DMS 273 (cell line): ENCODE measurements around the gene CCNE1.
"Not testable (repeated sequence)": the region's sequence is repeated elsewhere in the genome, so short reads cannot be mapped to it uniquely, and the experiment has no call there.

Source experiments
- DNase-seq: peaks from one replicate; lab custom pipeline; 2025; ENCODE audit not compliant: unreplicated experiment; lab: John Stamatoyannopoulos, UW

CCNE1 gene

DNA sequence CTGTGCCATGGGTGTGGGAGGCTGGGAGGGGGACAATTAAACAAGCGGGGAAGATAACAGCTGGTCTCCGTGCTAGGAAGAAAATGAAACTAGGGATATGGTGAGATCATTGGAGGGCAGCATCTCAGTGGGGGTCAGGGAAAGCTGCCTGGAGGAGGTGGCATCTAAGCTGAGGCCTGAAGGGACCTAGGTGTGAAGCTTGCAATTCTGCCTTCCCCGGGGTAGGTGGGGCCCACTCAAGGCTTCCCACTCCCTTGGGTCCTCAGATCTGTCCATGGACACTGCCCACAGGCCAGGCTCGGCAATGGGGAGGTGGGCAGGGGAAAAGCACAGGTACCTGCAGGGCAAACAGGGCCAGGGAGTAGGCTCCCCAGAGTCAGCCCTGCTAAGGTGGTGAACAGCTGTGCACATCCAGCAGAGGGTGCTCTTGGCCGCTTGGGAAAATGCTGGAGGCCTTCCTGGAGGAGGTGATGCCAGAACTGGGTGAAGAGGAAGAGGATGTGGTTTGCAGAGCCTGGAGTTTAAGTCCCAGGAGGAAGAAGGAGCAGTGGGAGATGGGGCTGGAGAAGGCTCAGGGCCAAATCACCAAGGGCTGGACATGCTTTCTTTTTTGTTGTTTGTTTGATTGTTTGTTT, 25.7 kb upstream of the CCNE1 start:
- peak; percentile 62 for DNase-seq

DNA sequence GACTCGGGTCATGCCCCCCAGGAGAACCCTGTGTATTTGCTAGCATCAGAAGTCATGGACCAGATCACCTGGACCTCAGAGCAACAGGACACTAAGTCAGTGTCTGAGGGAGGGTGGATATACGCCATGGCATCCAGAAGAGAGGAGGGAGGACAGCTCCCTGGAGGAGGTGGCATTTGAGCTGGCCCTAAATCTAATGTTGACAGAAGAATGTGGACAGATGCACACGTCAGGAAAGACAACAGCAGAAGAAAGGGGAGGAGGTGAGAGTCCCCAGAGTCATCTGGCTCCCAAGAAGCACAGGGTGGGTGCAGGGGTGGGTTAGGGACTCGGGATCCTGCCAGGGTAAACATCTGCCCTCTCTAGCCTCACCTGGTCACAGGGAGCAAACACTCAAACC, 24.5 kb upstream of the CCNE1 start:
- peak; percentile 38 for DNase-seq

DNA sequence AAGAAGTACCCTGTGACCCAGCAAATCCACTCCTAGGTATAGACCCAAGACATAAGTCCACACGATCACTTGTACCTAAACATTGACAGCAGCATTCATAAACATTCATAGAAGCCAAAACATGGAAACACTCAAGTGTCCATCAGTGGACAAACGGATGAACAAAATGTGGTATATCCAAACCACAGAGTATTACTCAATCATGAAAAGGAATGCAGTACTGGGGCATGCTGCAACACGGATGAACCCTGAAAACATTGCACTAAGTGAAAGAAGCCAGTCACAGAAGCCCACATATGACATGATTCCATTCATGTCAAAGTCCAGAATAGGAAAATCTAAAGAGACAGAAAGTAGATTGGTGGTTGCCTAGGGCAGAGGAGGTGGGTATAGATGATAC, 22.8 kb upstream of the CCNE1 start:
- no peak for DNase-seq

DNA sequence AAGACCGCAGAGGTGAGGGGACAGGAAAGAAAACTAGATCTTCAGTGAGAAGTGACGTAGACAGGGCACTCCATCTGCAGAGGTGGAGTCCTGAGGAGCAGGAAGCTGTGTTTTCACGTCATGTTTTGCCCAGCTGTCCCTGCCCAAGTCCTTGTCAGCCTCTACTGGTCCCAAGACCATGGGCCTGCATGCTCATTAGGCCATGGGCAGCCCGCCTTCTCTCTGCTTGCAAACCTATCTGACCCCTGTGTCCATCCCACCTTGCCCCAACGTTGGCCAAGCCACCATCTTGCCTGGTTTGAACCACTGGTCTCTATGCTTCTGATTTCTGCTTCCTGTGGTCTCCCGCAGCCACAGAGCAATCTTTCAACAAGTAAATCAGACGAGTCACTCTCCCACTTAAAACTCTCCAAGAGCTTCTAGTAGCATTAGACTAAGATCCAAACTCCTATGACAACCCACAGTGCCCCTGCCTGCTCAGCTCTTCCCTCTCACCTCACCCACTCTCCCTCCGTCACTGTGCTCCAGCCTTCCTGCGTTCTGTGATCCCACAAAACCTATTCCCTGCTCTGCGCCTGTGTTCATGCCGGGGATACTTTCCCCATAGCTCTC, 18.6 kb upstream of the CCNE1 start:
- DNase-seq: no peak

- DNase-seq: not testable (repeated sequence)
These were observed 17.3 kb upstream of the CCNE1 start for GRCh38 chr19:29794490-29794889.

DNA sequence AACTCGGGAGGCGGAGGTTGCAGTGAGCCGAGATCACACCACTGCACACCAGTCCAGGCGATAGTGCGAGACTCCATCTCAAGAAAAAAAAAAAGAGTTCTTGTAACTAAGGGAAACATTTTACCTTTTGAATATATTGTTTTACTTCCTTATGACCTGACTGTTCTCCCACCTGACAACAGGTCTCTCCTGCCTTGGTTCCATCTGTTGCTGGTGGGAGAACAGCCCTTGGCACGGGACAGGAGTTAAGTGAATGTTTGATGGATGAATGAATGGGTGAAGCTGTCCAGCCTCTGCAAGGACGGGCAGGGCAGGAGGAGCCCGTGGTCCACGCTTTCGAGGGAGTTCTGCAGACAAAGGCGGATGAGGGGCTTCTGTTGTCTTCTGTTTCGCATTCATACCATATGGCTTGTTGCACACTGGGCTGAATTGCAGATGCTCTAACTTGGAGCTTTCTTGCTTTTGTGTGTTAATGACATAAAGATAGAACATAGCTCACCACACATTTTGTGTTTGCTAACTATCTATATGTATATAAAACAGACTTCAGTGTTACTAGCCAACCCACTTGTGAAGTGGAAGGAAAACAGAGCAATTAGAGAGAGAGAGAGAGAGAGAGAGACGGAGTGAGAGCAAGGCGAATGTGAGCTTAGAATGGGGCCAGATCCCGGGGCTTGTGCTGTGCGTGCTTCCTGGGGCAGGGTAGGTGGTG, 16.2 kb upstream of the CCNE1 start:
- no peak for DNase-seq

- DNase-seq: no peak
These were observed 15.6 kb upstream of the CCNE1 start for GRCh38 chr19:29796173-29796573.

GRCh38 chr19:29798774-29799497, 12.9 kb upstream of the CCNE1 start:
- DNase-seq: no peak

- DNase-seq: peak; percentile 35
These were observed 11.5 kb upstream of the CCNE1 start for GRCh38 chr19:29800100-29800825.

DNA sequence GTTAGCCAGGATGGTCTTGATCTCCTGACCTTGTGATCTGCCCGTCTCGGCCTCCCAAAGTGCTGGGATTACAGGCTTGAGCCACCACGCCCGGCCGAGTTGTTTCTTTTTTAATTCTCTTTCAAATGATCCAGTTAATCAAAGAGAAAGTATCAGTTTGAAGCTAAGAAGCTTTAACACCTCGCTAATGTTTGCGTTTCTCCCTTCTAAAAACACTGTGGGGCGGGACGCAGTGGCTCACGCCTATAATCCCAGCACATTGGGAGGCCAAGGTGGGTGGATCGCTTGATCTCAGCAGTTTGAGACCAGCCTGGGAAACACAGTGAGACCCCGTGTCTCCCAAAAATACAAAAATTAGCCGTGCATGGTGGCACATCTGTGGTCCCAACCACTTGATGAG, 7.8 kb upstream of the CCNE1 start:
- DNase-seq: not testable (repeated sequence)

DNA sequence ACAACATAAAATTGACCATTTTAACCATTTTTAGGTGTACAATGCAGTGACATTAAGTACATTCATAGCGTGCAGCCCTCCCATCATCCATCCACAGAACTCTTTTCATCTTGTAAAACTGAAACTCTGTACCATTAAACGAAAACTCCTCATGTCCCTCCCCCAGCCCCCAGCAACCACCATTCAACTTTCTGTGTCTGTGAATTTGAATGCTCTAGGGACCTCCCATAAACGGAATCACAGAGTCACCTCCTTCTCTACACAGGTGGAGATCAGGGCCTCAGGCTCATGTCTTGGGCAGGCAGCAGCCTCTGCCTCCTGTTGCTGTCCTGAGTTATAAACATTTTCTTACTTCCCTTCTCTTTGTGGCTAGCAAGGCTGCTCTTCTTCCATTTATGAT, 7.3 kb upstream of the CCNE1 start:
- no peak for DNase-seq

- no peak for DNase-seq
These were observed 6.5 kb upstream of the CCNE1 start for GRCh38 chr19:29805031-29805965.

- peak; percentile 92 for DNase-seq
These were observed 5.5 kb upstream of the CCNE1 start for GRCh38 chr19:29806098-29806866.

GRCh38 chr19:29807178-29807577, 4.6 kb upstream of the CCNE1 start:
- no peak for DNase-seq

- DNase-seq: no peak
These were observed 3.9 kb upstream of the CCNE1 start for GRCh38 chr19:29807870-29808405.

- DNase-seq: no peak
These were observed 1.8 kb upstream of the CCNE1 start for GRCh38 chr19:29809795-29810503.

DNA sequence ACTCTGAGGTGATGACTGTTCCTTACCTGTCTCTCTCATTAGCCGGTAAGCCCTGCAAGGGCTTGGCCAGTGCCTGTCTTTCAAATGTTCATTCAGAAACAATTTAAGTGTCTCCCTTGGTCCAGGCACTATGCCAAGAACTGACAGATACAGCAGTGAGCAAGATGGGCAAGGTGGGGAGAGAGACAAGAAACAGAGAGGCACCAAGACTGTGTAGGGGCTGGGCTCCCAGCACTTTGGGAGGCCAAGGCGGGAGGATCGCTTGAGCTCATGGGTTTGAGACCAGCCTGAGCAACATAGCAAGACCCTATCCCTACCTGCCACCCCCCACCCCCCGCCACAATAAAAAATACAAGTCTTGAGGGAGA, 1.3 kb upstream of the CCNE1 start:
- DNase-seq: peak; percentile 64

- DNase-seq: peak; percentile 31
These were observed 489 bp downstream of the CCNE1 start for GRCh38 chr19:29812080-29812880.
